Measurements from ENCODE around the gene TENT4B. TPM values are rescaled to one million over a fixed set of nuclear protein-coding genes. Genes with fewer than 3 reads are reported as not detected.
A peak's percentile ranks its signal among the peaks of the same experiment; 100 is the strongest.

The TENT4B gene
- total RNA-seq, 1 experiment from 2014 or later: 13.0 TPM

DNA sequence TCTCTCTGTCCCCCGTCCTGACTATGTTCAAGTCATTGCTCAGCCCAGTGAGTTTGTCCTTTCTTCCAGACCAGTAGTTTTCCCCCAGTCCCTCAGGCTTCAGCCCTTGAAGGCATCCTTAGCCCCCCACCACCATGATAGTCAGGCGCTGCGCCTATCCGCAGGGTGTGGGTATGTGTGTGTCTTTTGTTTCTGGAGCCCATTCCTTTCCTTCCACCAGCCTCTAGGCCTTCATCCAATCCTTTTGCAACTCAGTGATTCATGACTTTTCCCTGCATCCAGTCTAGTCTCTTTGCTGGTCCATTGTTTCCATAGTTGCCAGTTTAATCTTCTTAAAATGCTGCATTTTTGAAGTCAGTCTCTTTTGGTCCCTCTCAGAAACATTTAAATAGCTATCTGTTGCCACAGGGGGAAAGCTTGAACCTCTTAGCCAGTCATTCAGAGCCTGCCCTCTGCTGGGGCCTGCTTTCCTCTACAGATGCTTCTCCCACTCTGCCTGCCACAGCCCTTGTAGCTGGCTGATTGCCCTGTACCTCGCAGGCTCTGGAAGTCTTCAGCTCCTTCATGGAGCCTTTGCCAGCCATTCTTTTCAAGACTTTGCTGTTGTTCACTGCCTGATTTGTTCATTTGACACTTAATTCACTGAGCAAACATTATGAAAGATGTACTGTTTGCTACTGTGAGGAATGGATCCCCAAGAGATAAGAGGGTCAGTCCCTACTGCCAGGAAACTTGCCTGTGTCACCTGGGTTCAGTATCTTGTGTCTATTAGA lies 57.3 kb downstream of the TENT4B start:
- H3K36me3 Mint-ChIP-seq (ENCODE audit: insufficient read depth in 1 of 3, low read depth in 3 of 3): peaks cover 7 to 24% (median 23%) of the 10 kb centered on the region in 3 experiments; a peak in 6 of 7 replicates
- no peak overlapping the region for H2BK20ac ChIP-seq (ENCODE audit: low read depth, low read length, poor library complexity, severe bottlenecking)
- TF ChIP-seq, protein P1, sequence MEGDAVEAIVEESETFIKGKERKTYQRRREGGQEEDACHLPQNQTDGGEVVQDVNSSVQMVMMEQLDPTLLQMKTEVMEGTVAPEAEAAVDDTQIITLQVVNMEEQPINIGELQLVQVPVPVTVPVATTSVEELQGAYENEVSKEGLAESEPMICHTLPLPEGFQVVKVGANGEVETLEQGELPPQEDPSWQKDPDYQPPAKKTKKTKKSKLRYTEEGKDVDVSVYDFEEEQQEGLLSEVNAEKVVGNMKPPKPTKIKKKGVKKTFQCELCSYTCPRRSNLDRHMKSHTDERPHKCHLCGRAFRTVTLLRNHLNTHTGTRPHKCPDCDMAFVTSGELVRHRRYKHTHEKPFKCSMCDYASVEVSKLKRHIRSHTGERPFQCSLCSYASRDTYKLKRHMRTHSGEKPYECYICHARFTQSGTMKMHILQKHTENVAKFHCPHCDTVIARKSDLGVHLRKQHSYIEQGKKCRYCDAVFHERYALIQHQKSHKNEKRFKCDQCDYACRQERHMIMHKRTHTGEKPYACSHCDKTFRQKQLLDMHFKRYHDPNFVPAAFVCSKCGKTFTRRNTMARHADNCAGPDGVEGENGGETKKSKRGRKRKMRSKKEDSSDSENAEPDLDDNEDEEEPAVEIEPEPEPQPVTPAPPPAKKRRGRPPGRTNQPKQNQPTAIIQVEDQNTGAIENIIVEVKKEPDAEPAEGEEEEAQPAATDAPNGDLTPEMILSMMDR (conservative IDR thresholded peaks at IDR 0.05): peak; percentile 81
- no peak overlapping the region for H2BK5ac ChIP-seq (ENCODE audit: insufficient read length, low read length)
- no peak overlapping the region for H3T11ph ChIP-seq (ENCODE audit: low read length)
- no peak overlapping the region for H2BK12ac ChIP-seq (ENCODE audit: insufficient read length, low read depth, low read length)
- no peak overlapping the region for H3K4me3 Mint-ChIP-seq
- no peaks in the 10 kb centered on the region for H3K79me1 ChIP-seq (ENCODE audit: insufficient read depth, low read depth, low read length, poor library complexity, severe bottlenecking)
- no peaks in the 10 kb centered on the region for H3K23me2 ChIP-seq (ENCODE audit: insufficient read length, low read depth, low read length, poor library complexity, severe bottlenecking)
- H3K4ac ChIP-seq (ENCODE audit: low read depth, low read length): no peak overlapping the region
- H3K79me2 ChIP-seq (ENCODE audit: insufficient read depth, low read length): no peaks in the 10 kb centered on the region
- no peak overlapping the region for H3K18ac ChIP-seq (ENCODE audit: insufficient read length, low read depth, low read length)
- H3K27me3 Mint-ChIP-seq (ENCODE audit: low read depth): no peaks in the 10 kb centered on the region
- H4K5ac ChIP-seq (ENCODE audit: insufficient read length, low read depth, low read length): no peak overlapping the region
- H3K4me1 Mint-ChIP-seq: peaks cover 14 to 17% of the 10 kb centered on the region in 2 experiments
- no peak overlapping the region for H2AFZ ChIP-seq (ENCODE audit: low read length)
- no CpG with 5 or more reads among the region's 5 CpGs for WGBS (ENCODE audit: extremely low coverage, insufficient read length, low lambda C conversion rate)
- no peak overlapping the region for H4K8ac ChIP-seq (replicated peaks; ENCODE audit: insufficient read length, low read depth, low read length)
- no peak overlapping the region for H2BK15ac ChIP-seq (ENCODE audit: low read depth, low read length)
- H3K27ac ChIP-seq (ENCODE audit: insufficient read length, low read depth, low read length): no peak overlapping the region
- H3K23ac ChIP-seq (ENCODE audit: insufficient read length, low read depth, low read length): no peak overlapping the region
- H3K4me2 ChIP-seq (ENCODE audit: insufficient read depth, insufficient read length, low read length): no peak overlapping the region
- H3K27ac Mint-ChIP-seq: peak overlapping the region; percentile 86 to 88 (median 87); a peak in 6 of 7 replicates
- H3K56ac ChIP-seq (ENCODE audit: insufficient read length, low read depth, low read length): no peak overlapping the region
- no peaks in the 10 kb centered on the region for H3K9me3 ChIP-seq (ENCODE audit: control insufficient read depth, low read depth, low read length)
- H3K27me3 ChIP-seq (ENCODE audit: insufficient read depth, low read length): no peaks in the 10 kb centered on the region
- H3K9ac ChIP-seq (ENCODE audit: extremely low read depth, insufficient read length, low read length): no peak overlapping the region
- H4K91ac ChIP-seq (ENCODE audit: insufficient read length, low read depth, low read length): no peak overlapping the region
- peak; percentile 77 for DNase-seq
- no peak overlapping the region for H2BK120ac ChIP-seq (ENCODE audit: low read depth, low read length, poor library complexity, severe bottlenecking)
- H3K14ac ChIP-seq (ENCODE audit: insufficient read depth, low read length): no peak overlapping the region
- no peaks in the 10 kb centered on the region for H3K4me1 ChIP-seq (ENCODE audit: insufficient read depth, low read length)
- no peak overlapping the region for H2AK5ac ChIP-seq (ENCODE audit: insufficient read length, low read length)
- H4K20me1 ChIP-seq (ENCODE audit: control insufficient read depth, insufficient read depth, insufficient read length): no peaks in the 10 kb centered on the region
- no peaks in the 10 kb centered on the region for H3K9me3 Mint-ChIP-seq
